GM21529 (cell line): ENCODE data around the gene SGSM2.

Source experiments
- ATAC-seq: cut with Tn5 transposase; IDR thresholded peaks from one replicate; pipeline ENCODE4 v1.9.1; 2021; ENCODE audit not compliant: unreplicated experiment

Gene SGSM2

DNA sequence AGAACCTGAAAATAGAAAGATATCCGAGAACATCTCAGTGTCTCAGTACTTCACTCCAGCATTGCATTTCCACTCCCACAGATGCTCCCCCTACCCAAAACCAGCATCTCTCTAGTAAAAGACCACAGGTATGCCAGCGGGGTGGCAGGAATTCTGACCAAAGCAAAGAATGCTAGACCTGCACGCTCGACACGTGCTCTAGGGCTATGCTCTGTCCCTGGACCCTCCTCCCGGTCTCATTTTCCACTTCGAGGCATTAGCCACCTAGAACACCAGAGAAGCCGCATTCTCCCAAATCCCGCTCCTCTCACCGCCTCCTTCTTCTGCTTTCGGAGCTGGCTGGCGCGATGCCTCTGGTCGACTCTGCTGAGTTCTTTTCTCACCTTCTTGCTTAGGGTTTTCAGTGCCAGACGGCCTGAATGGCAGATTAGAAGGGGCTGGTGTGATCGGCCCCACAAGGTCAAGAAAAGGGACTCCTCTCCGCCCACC, 1.5 kb upstream of the SGSM2 start:
- ATAC-seq: no peak

- ATAC-seq: peak; percentile 75
These were observed 968 bp upstream of the SGSM2 start, which contains the start of gene TSR1 for GRCh38 chr17:2336215-2336851. Gene TSR1, minus strand, starts transcription at chr17:2336457. Its CDS starts 30 bp downstream, at chr17:2336427.

DNA sequence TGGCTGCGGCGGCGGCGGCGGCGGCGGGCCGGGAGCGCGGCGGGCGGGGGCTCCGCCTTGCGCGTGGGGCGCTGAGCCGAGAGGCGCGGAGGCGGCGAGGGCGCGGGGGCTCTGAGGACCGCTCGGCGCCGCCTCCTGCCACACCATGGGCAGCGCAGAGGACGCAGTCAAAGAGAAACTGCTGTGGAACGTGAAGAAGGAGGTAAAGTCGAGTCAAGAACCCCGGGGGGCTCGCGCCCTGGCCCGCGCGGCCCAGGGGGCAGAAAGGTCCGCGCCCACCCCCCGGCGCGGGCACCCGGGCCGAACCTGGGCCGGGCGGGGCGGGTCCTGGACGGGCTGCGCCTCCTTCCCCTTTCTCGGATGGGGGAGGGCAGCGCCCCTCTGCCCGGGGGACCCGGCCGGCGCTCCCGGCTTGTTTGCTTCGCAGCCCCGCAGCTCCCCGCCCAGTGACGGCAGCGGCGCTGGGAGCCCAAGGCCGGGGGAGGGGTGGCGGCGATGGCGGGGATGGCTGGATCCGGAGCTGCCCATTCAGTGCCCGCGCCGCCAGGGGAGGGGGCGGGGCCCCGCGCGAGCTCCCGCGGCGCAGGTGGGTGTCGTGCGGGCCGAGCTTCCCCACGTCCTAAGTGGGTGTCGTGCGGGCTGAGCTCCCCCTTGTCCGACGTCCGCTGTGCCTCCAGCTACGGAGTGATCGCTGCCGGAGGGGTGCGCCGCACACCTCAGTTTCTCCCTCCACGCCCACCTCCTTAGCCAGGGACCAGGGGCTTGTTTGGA, 428 bp downstream of the SGSM2 start:
- ATAC-seq: no peak

DNA sequence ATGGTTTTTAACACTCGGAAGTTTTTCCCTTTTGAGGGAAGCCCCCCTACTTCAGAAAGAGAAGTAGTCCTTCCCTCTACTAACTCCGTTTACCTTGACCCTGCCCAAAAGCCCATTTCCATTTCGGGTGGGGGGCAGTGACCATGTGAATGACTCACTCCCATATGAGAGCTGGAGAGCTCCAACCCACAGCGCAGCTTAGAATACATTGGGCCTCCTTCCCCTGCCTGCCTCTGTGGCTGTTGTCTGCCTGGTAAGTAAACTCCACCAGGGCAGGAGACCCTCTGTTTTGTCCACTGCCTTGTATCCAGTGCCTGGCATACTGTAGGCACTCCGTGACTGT, 985 bp downstream of the SGSM2 start:
- no peak for ATAC-seq

DNA sequence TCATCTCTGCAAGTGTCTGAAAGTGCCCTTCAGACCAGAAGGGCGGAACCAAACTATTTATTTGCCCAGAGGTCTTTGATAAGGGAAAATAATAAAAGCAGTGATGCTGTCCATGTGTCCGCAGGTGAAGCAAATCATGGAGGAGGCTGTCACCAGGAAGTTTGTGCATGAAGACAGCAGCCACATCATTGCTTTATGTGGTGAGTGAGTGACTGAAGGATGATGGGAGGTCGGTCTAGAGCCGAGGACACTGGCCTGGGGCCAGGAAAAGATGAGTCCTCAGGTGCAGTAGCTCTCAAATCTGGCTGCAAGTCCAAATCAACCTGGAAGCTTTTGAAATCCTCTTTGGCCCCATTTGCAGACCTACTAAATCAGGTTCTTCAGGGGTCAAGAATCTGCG, 6.1 kb downstream of the SGSM2 start:
- no peak for ATAC-seq

DNA sequence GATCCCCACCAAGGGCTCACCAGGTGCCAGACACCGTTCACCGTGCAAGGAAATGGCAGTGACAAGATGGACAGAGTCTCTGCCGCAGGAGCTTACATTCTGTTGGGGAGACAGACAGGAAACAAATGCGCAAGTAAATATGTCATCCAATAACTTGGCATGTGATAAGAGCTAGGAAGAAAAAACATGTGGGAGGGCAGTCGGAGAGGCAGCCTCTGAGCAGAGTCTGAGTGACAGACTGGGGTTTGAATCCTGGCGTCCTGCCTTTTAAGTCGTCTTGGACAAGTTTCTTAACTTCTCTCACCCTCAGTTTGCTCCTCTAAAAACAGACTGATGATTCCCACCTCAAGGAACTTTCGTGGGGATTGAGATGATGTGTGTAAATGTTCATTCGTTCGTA, 7.2 kb downstream of the SGSM2 start:
- no peak for ATAC-seq

DNA sequence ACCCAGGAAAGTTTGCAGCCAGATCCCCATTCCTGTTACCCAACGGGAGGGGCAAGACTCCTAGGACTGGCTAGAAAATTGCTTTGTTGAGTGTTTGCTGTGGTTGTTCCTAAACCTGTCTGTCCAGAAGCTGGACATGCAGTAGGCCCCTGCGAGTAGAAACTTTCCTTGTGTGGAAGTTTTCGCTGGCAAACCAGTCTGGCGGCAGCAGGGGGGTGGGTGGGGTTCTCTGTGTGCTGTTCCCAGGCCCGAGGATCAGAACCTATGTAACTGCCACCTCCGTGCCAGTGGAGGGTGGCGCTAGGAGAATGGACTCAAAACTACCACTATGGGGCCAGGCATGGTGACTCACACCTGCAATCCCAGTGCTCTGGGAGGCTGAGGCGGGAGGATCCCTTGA, 9.2 kb downstream of the SGSM2 start:
- ATAC-seq: no peak

- no peak for ATAC-seq
These were observed 10.7 kb downstream of the SGSM2 start for GRCh38 chr17:2347805-2348685.

- no peak for ATAC-seq
These were observed 14.0 kb downstream of the SGSM2 start for GRCh38 chr17:2351269-2351668.

DNA sequence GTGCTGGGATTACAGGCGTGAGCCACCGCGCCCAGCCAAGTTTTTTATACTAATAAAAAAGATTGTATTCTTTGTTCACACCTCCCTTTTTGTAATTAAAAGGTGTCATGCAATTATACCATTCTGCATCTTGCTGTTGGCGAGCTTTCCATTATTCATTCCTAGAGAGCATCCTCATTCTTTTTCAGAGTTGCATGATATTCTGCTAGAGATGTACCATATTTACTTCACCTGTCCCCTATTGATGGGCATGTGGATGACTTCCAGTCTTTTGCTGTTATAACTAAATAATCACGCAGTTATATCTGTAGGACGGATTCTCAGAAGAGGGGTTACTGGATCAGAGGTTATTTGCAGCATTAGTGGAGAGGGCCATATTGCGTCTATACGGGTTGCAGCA, 17.0 kb downstream of the SGSM2 start:
- ATAC-seq: no peak

GRCh38 chr17:2357237-2357636, 19.9 kb downstream of the SGSM2 start:
- no peak for ATAC-seq

DNA sequence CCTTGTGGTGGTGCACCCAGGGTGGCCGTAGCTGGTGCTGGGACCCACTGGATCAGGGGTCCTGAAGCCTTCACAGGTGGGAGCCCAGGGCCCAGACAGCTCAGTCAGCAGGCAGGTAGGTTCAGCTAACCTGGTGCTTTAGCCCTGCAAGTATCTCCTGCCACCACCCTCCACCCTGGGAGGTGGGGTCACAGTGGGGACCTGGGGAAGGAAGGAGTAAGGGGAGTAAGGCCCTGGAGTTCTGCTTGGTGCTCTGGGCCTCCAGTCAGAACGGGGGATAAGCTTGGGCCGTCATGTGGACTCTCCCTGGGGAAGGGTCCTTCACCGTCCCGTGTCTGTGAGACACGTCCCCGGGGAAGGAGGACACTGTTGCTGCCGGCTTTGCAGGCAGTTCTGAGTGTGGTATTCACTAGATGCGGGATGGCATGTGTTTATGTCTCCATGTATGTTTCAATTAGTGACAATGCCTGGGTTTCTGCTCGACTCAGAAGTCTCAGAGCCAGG, 20.7 kb downstream of the SGSM2 start:
- ATAC-seq: no peak

- ATAC-seq: no peak
These were observed 23.9 kb downstream of the SGSM2 start for GRCh38 chr17:2361010-2361760.

DNA sequence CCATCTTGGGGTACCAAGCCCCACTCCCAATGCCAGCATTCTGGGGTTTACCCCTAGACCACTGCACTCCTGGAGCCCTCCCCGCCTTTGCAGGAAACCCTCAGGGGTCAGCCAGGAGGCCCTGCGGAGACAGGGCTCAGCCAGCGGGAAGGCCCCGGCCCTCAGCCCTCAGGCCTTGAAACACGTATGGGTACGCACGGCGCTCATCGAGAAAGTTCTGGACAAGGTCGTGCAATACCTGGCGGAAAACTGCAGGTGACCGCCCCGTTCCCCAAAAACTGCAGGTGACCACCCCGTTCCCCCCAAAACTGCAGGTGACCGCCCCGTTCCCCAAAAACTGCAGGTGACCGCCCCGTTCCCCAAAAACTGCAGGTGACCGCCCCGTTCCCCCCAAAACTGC, 24.7 kb downstream of the SGSM2 start:
- no peak for ATAC-seq

DNA sequence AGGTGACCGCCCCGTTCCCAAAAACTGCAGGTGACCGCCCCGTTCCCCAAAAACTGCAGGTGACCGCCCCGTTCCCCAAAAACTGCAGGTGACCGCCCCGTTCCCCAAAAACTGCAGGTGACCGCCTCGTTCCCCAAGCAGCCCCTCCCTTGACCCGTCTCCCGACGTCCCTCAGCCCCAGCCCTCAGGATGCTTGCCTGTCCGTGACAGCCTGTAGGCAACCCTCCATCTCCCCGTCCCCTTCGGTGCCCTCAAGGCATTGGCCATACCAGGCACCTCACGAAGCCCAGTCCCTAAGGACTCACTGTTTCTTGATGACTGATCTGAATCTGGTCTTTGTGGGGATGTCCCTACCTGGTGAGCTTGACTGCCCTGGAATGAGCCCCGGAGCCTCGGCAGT, 25.1 kb downstream of the SGSM2 start:
- ATAC-seq: no peak

DNA sequence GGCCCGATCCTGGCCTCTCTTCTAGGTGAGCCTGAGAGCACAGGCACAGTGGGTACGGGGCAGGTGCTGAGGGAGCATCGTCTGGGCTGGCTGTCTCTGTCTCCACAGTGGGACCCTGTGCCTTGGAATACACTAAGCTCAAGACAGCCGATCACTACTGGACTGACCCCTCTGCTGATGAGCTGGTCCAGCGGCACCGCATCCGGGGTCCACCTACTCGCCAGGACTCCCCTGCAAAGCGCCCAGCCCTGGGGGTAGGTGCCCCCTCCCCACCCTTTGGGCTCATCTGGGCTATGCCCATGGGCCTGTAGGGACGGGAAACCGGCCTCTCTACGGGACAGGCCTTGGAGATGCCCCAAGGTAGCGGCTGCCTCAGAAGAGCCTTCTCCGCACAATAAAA, 25.6 kb downstream of the SGSM2 start:
- ATAC-seq: no peak

GRCh38 chr17:2363318-2363717, 26.0 kb downstream of the SGSM2 start:
- no peak for ATAC-seq

GRCh38 chr17:2363851-2364762, 26.8 kb downstream of the SGSM2 start:
- no peak for ATAC-seq

GRCh38 chr17:2364763-2365116, 27.4 kb downstream of the SGSM2 start:
- ATAC-seq: no peak

DNA sequence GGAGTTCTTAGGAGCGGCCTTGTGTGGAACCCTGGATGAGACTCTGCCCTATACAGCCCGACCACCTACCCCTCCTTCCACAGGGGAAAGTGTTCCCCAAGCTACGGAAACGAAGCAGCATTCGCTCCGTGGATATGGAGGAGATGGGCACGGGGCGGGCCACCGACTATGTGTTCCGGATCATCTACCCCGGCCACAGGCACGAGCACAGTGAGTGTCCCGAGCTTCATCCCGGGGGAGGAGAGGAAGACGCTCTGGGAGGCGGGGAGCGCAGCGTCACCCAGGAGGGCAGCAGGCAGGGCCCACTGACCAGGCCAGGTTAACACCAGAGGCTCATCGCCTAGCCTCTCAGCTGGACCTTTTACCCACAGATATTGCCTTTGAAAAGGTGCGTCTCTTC, 27.8 kb downstream of the SGSM2 start:
- no peak for ATAC-seq
